HepG2 (cell line): ENCODE results near the gene TGM1. TPM values are rescaled to one million over a fixed set of nuclear protein-coding genes. Genes with fewer than 3 reads are reported as not detected.
A peak's percentile ranks its signal among the peaks of the same experiment; 100 is the strongest.

ENCODE experiments used
- BORCS8-MEF2B ChIP-seq: sonication (generic); formaldehyde crosslinking; IDR thresholded peaks from 2 replicates; pipeline ENCODE4 v1.8.0; 2022; ENCODE audit warnings: mild to moderate bottlenecking, missing genetic modification reagents
- CCDC6 ChIP-seq: sonication (generic); formaldehyde crosslinking; IDR thresholded peaks from 2 replicates; pipeline ENCODE4 v1.8.1; 2022; ENCODE audit warnings: mild to moderate bottlenecking, missing genetic modification reagents, moderate library complexity
- EZH2 ChIP-seq: conservative IDR thresholded peaks from 2 replicates; pipeline ENCODE4 v1.6.1; 2012; ENCODE audit warnings: mild to moderate bottlenecking, low read depth, low read length, moderate library complexity
- FOSL2 ChIP-seq: sonication (generic); formaldehyde crosslinking; IDR thresholded peaks from 2 replicates; pipeline ENCODE4 v1.4.0; 2020; ENCODE audit warnings: missing genetic modification reagents
- GLI4 ChIP-seq: sonication (generic); formaldehyde crosslinking; IDR thresholded peaks from 2 replicates; pipeline ENCODE4 v1.5.1; 2020; ENCODE audit warnings: missing genetic modification reagents, mild to moderate bottlenecking, moderate library complexity, borderline replicate concordance
- GZF1 ChIP-seq: sonication (generic); formaldehyde crosslinking; IDR thresholded peaks from 2 replicates; pipeline ENCODE4 v1.5.1; 2020; ENCODE audit warnings: mild to moderate bottlenecking, missing genetic modification reagents
- HIVEP1 ChIP-seq: sonication (generic); formaldehyde crosslinking; IDR thresholded peaks from 2 replicates; pipeline ENCODE4 v1.4.0; 2020; ENCODE audit warnings: mild to moderate bottlenecking, missing genetic modification reagents
- MAF1 ChIP-seq: sonication (generic); formaldehyde crosslinking; IDR thresholded peaks from 2 replicates; pipeline ENCODE4 v1.5.0; 2020; ENCODE audit warnings: missing genetic modification reagents, borderline replicate concordance
- MAZ ChIP-seq, 2 experiments: sonication (generic) in 1 of 2; formaldehyde crosslinking in 1 of 2; IDR thresholded peaks; 2 replicates each; pipeline versions ENCODE4 v1.5.0 to v1.6.1; 2012 to 2020; ENCODE audit warnings: low read depth in 2 of 2, mild to moderate bottlenecking in 2 of 2, borderline replicate concordance in 1 of 2, improper control_type of control experiment in 1 of 2, low read length in 1 of 2, missing genetic modification reagents in 1 of 2, moderate library complexity in 1 of 2
- MYNN ChIP-seq: sonication (generic); formaldehyde crosslinking; IDR thresholded peaks from 2 replicates; pipeline ENCODE4 v1.4.0; 2020; ENCODE audit warnings: mild to moderate bottlenecking, low read depth, missing genetic modification reagents
- ONECUT2 ChIP-seq: sonication (generic); formaldehyde crosslinking; IDR thresholded peaks from 2 replicates; pipeline ENCODE4 v1.4.0; 2020; ENCODE audit warnings: missing genetic modification reagents
- PHF8 ChIP-seq: sonication (generic); formaldehyde crosslinking; IDR thresholded peaks from 2 replicates; pipeline ENCODE4 v1.5.0; 2020; ENCODE audit warnings: missing genetic modification reagents
- ZNF225 ChIP-seq: sonication (generic); formaldehyde crosslinking; IDR thresholded peaks from 2 replicates; pipeline ENCODE4 v1.4.0; 2020; ENCODE audit warnings: mild to moderate bottlenecking, missing genetic modification reagents
- ZNF382 ChIP-seq: sonication (generic); formaldehyde crosslinking; IDR thresholded peaks from 2 replicates; pipeline ENCODE4 v1.5.0; 2020; ENCODE audit warnings: missing genetic modification reagents, mild to moderate bottlenecking, borderline replicate concordance
- ZNF549 ChIP-seq: sonication (generic); formaldehyde crosslinking; IDR thresholded peaks from 2 replicates; pipeline ENCODE4 v1.5.0; 2020; ENCODE audit warnings: missing genetic modification reagents
- ZNF552 ChIP-seq: sonication (generic); formaldehyde crosslinking; IDR thresholded peaks from 2 replicates; pipeline ENCODE4 v1.9.0; 2022; ENCODE audit warnings: missing genetic modification reagents, mild to moderate bottlenecking, borderline replicate concordance
- ZNF670 ChIP-seq: sonication (generic); formaldehyde crosslinking; IDR thresholded peaks from 2 replicates; pipeline ENCODE4 v1.8.0; 2022; ENCODE audit warnings: mild to moderate bottlenecking, missing genetic modification reagents, borderline replicate concordance
- ZNF773 ChIP-seq: sonication (generic); formaldehyde crosslinking; IDR thresholded peaks from 2 replicates; pipeline ENCODE4 v1.4.0; 2020; ENCODE audit warnings: missing genetic modification reagents, borderline replicate concordance
- polyA plus RNA-seq, 8 experiments: library from polyadenylated mRNA; depleted of rRNA in 3 of 8; stranded (reverse) in 7 of 8; unstranded in 1 of 8; fragments of >200 nt; fragmentation: Illumina TruSeq in 4 of 8; extraction: Trizol in 4 of 8; gene quantifications; 2 replicates each; pipeline versions ENCODE4 v1.2.1 to v1.2.3, GENCODE V29; 2011 to 2016; ENCODE audit warnings: low read depth in 4 of 8, missing spikeins in 1 of 8, mixed read lengths in 1 of 8; ENCODE audit not compliant: insufficient read depth in 1 of 8
- total RNA-seq, 5 experiments: library from RNA; depleted of rRNA; stranded (reverse); fragments of >200 nt; fragmentation: Illumina TruSeq; extraction: Trizol; gene quantifications; 2 replicates each; pipeline ENCODE4 v1.2.3, GENCODE V29; 2016; ENCODE audit warnings: low read depth in 1 of 5
- TF ChIP-seq, protein P1 (sequence below): sonication (generic); formaldehyde crosslinking; IDR thresholded peaks from 2 replicates; pipeline ENCODE4 v1.4.0; 2020; ENCODE audit warnings: missing genetic modification reagents, mild to moderate bottlenecking, borderline replicate concordance
- TF ChIP-seq, protein P2 (sequence below): IDR thresholded peaks from 2 replicates; pipeline ENCODE4 v1.6.1; 2016
- TF ChIP-seq, protein P3 (sequence below): sonication (generic); formaldehyde crosslinking; IDR thresholded peaks from 2 replicates; pipeline ENCODE4 v1.9.0; 2021; ENCODE audit warnings: missing genetic modification reagents, mild to moderate bottlenecking, borderline replicate concordance

TGM1 gene
- total and polyA plus RNA-seq, 2 of the 13 experiments (the other 11 are each of a cell fraction or from before 2014, with no cell fraction given) = 3.2 to 10.6 TPM

DNA sequence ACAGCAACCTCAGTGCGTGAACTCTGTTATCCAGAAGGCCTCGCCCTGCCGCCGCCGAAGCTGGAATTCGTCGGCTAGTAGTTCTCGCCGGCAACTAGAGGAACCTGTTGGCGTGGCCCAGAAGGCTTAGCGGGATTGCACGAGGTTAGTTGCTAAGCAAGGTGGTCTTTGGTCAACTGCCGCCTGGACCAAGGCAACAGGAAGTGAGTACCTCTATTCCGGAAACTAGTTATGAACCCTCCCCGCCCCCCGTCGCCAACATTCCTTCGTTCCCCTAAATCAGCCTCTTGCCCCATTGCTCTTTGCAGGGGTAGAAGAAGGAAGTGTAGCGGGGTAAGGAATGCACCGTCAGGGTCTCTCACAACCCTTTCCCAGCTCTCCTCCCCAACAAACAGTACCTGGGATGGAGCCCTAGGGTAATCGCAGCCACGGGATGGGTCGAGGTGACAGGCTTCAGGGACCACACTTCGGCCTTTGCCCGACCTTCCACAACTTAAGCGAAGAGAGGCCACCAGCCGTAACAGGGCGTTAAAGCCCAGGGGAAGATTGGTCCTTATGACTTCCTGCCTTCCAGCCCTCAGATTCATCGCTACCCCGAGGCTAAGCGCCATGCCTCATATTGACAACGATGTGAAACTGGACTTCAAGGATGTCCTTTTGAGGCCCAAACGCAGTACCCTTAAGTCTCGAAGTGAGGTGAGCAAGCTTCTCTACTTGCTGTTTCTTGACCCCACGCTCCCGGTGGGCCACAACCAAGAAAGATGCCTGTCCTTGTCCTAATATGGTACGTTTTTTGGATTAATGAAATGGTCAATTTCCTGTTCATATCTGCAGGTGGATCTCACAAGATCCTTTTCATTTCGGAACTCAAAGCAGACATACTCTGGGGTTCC is 30.1 kb downstream of the TGM1 start, which contains the start of gene GMPR2 (continued):
- TF ChIP-seq, protein P1, sequence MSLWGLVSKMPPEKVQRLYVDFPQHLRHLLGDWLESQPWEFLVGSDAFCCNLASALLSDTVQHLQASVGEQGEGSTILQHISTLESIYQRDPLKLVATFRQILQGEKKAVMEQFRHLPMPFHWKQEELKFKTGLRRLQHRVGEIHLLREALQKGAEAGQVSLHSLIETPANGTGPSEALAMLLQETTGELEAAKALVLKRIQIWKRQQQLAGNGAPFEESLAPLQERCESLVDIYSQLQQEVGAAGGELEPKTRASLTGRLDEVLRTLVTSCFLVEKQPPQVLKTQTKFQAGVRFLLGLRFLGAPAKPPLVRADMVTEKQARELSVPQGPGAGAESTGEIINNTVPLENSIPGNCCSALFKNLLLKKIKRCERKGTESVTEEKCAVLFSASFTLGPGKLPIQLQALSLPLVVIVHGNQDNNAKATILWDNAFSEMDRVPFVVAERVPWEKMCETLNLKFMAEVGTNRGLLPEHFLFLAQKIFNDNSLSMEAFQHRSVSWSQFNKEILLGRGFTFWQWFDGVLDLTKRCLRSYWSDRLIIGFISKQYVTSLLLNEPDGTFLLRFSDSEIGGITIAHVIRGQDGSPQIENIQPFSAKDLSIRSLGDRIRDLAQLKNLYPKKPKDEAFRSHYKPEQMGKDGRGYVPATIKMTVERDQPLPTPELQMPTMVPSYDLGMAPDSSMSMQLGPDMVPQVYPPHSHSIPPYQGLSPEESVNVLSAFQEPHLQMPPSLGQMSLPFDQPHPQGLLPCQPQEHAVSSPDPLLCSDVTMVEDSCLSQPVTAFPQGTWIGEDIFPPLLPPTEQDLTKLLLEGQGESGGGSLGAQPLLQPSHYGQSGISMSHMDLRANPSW (CRISPR knock-in tag) = no peak; the same call in 1 of the 2 replicates
- no peak for TF ChIP-seq ZNF549 (CRISPR knock-in tag)
- TF ChIP-seq MYNN (CRISPR knock-in tag) = peak; percentile 95
- no peak for TF ChIP-seq ZNF382
- peak; percentile 66; the same call in 1 of the 2 replicates for TF ChIP-seq ZNF552 (CRISPR knock-in tag)
- TF ChIP-seq ZNF670 (CRISPR knock-in tag) = peak; percentile 97; the same call in 1 of the 2 replicates
- TF ChIP-seq, protein P2, sequence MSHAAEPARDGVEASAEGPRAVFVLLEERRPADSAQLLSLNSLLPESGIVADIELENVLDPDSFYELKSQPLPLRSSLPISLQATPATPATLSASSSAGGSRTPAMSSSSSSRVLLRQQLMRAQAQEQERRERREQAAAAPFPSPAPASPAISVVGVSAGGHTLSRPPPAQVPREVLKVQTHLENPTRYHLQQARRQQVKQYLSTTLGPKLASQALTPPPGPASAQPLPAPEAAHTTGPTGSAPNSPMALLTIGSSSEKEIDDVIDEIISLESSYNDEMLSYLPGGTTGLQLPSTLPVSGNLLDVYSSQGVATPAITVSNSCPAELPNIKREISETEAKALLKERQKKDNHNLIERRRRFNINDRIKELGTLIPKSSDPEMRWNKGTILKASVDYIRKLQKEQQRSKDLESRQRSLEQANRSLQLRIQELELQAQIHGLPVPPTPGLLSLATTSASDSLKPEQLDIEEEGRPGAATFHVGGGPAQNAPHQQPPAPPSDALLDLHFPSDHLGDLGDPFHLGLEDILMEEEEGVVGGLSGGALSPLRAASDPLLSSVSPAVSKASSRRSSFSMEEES (CRISPR knock-in tag) = peak; percentile 72; the same call in 1 of the 2 replicates
- peak; percentile 90; the same call in 1 of the 2 replicates for TF ChIP-seq MAF1 (CRISPR knock-in tag)
- peak; percentile 62 for TF ChIP-seq GZF1
- TF ChIP-seq CCDC6 (CRISPR knock-in tag) = no peak
- peak; percentile 66 for TF ChIP-seq ZNF225 (CRISPR knock-in tag)
- 0 out of 2 replicates have a peak, but pooled peaks have one; percentile 80 for TF ChIP-seq ZNF773 (CRISPR knock-in tag)
- no peak for TF ChIP-seq ONECUT2 (CRISPR knock-in tag)
- TF ChIP-seq FOSL2 (CRISPR knock-in tag) = peak; percentile 61; the same call in 1 of the 2 replicates
- TF ChIP-seq PHF8 (CRISPR knock-in tag) = peak; percentile 98
- peak; percentile 74 for TF ChIP-seq BORCS8-MEF2B
- no peak for TF ChIP-seq EZH2
- TF ChIP-seq, protein P3, sequence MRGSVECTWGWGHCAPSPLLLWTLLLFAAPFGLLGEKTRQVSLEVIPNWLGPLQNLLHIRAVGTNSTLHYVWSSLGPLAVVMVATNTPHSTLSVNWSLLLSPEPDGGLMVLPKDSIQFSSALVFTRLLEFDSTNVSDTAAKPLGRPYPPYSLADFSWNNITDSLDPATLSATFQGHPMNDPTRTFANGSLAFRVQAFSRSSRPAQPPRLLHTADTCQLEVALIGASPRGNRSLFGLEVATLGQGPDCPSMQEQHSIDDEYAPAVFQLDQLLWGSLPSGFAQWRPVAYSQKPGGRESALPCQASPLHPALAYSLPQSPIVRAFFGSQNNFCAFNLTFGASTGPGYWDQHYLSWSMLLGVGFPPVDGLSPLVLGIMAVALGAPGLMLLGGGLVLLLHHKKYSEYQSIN (CRISPR knock-in tag) = no peak
- TF ChIP-seq GLI4 (CRISPR knock-in tag) = peak; percentile 77; the same call in 1 of the 2 replicates
- TF ChIP-seq HIVEP1 (CRISPR knock-in tag) = peak; percentile 86
- 0 out of 2 replicates have a peak, but pooled peaks have one; percentile 48 for TF ChIP-seq MAZ (IDR thresholded peaks at IDR 0.05; ENCODE audit: borderline replicate concordance, low read depth, low read length)
- TF ChIP-seq MAZ (CRISPR knock-in tag; IDR thresholded peaks at IDR 0.05; ENCODE audit: low read depth) = no peak
